Panc1 (cell line): ENCODE results near the gene TARM1. TPM values are rescaled to one million over a fixed set of nuclear protein-coding genes. Genes with fewer than 3 reads are reported as not detected.
A peak's percentile ranks its signal among the peaks of the same experiment; 100 is the strongest.

Experiments
- ATAC-seq: fragments of 200-7000 bp; cut with Tn5 transposase; 2 replicates; pipeline ENCODE4 v1.9.1; 2020; ENCODE audit warnings: mild to moderate bottlenecking, moderate library complexity
- BruUV-seq: library from RNA; stranded (reverse); fragments of 400-500 nt; replicated peaks from 2 replicates; lab custom pipeline; 2021; lab: Mats Ljungman, UMichigan
- CTCF ChIA-PET: fragments of 300-600 bp; sonication (Branson Sonifier 250); formaldehyde crosslinking; loops from one replicate; lab custom pipeline; 2022; ENCODE audit warnings: antibody characterized with exemption; lab: Charles Lee
- POLR2A ChIA-PET: fragments of 300-600 bp; sonication (Branson Sonifier 250); formaldehyde crosslinking; loops from one replicate; lab custom pipeline; 2022; ENCODE audit warnings: antibody characterized with exemption; lab: Charles Lee
- DNase-seq: peaks from one replicate; pipeline ENCODE4 v3.0.0-alpha.2; 2010; ENCODE audit warnings: low read depth, low spot score
- H3K27ac ChIP-seq: 2 replicates; pipeline ENCODE4 v1.5.1; 2011; ENCODE audit warnings: mild to moderate bottlenecking, low read length, inconsistent platforms
- H3K27me3 ChIP-seq: fragments of 200-500 bp; sonication (Bioruptor generic); 2 replicates; pipeline ENCODE4 v1.6.0; 2014; ENCODE audit warnings: low read length, inconsistent platforms; ENCODE audit not compliant: control insufficient read depth, insufficient read depth
- H3K36me3 ChIP-seq: fragments of 200-500 bp; sonication (Bioruptor generic); 2 replicates; pipeline ENCODE4 v1.5.1; 2014; ENCODE audit warnings: inconsistent platforms, mild to moderate bottlenecking, low read length, moderate library complexity; ENCODE audit not compliant: control insufficient read depth, insufficient read depth
- H3K4me1 ChIP-seq: 2 replicates; pipeline ENCODE4 v1.5.1; 2011; ENCODE audit warnings: inconsistent platforms, mild to moderate bottlenecking, low read length, moderate library complexity; ENCODE audit not compliant: control insufficient read depth, insufficient read depth
- H3K4me3 ChIP-seq, 2 experiments: 2 replicates each; pipeline ENCODE4 v1.5.1; 2011 to 2012; ENCODE audit warnings: low read depth in 2 of 2, low read length in 2 of 2, mild to moderate bottlenecking in 2 of 2, inconsistent platforms in 1 of 2, moderate library complexity in 1 of 2
- H3K9me3 ChIP-seq: fragments of 200-500 bp; sonication (Bioruptor generic); 2 replicates; pipeline ENCODE4 v1.5.1; 2014; ENCODE audit warnings: low read depth, mild to moderate bottlenecking, inconsistent platforms, low read length, moderate library complexity; ENCODE audit not compliant: control insufficient read depth, insufficient read depth
- CTCF ChIP-seq: fragments of 450-650 bp; IDR thresholded peaks from 2 replicates; pipeline ENCODE4 v1.5.1; 2017; ENCODE audit warnings: mild to moderate bottlenecking
- POLR2AphosphoS5 ChIP-seq: IDR thresholded peaks from 2 replicates; pipeline ENCODE4 v1.6.1; 2012; ENCODE audit warnings: mild to moderate bottlenecking, low read depth, low read length, moderate library complexity
- REST ChIP-seq, 2 experiments: IDR thresholded peaks; 2 replicates each; pipeline ENCODE4 v1.6.1; 2011 to 2012; ENCODE audit warnings: low read depth in 2 of 2, control low read depth in 1 of 2, low read length in 1 of 2, mild to moderate bottlenecking in 1 of 2, moderate library complexity in 1 of 2; ENCODE audit not compliant: insufficient read depth in 1 of 2
- SIN3A ChIP-seq: IDR thresholded peaks from 2 replicates; pipeline ENCODE4 v1.6.1; 2012; ENCODE audit warnings: low read depth, mild to moderate bottlenecking, low read length, moderate library complexity, borderline replicate concordance; ENCODE audit not compliant: insufficient read depth
- TCF7L2 ChIP-seq: IDR thresholded peaks from 2 replicates; pipeline ENCODE4 v1.6.1; 2011; ENCODE audit warnings: mild to moderate bottlenecking, low read depth, low read length, inconsistent platforms
- in situ Hi-C: cut with HindIII; loops from 2 replicates; pipeline ENCODE4 v1.10.0; 2016; ENCODE audit warnings: low sequenced_read_pairs, low pct_unique_long_range_greater_than_20kb
- intact Hi-C: fragments of 100-400 bp; cut with micrococcal nuclease; formaldehyde crosslinking; loops from one replicate; pipeline ENCODE4 v1.10.0; 2022; ENCODE audit not compliant: unreplicated experiment
- total RNA-seq: library from RNA; stranded (reverse); gene quantifications from one replicate; pipeline ENCODE4 v1.2.1, GENCODE V29; 2021; ENCODE audit not compliant: unreplicated experiment

The TARM1 gene
- total RNA-seq, 1 experiment from 2014 or later, result not detected

- H3K27ac ChIP-seq, result peak overlapping the region; percentile 95
- no peaks in the 10 kb centered on the region for H3K27me3 ChIP-seq
- ChIA-PET CTCF (interaction anchor here (0.6 to 1.7 kb wide), 26 partner anchors 10 to 258 kb away, joined by 3 to 30 read pairs (median 4); partner anchors contain the start of genes MYADM and PRKCG), POLR2A (interaction anchor here (0.6 to 0.7 kb wide), 4 partner anchors 49 to 900 kb away, joined by 3 to 9 read pairs (median 4); no protein-coding TSS in a partner anchor)
- DNase-seq (no peak), ATAC-seq (peak; percentile 86)
- intact Hi-C loops (loop anchor here (2.0 to 5.0 kb wide), 3 partner anchors 67 to 221 kb away; no protein-coding TSS in a partner anchor), in situ Hi-C loops (loop anchor here (25.0 kb wide), 1 partner anchor 118 kb away; the partner anchor contains the start of gene CACNG7)
- no peaks in the 10 kb centered on the region for H3K9me3 ChIP-seq
- TF ChIP-seq CTCF (peak; percentile 88), REST (IDR thresholded peaks at IDR 0.05; ENCODE audit: insufficient read depth in 1 of 2, low read depth in 2 of 2, low read length in 1 of 2) (no peak), SIN3A (no peak), POLR2AphosphoS5 (no peak; the same call in 1 of the 2 replicates), TCF7L2 (no peak)
- H3K4me1 ChIP-seq, result peaks cover 22% of the 10 kb centered on the region
- no TSS peak for BruUV-seq
- no peak overlapping the region for H3K4me3 ChIP-seq
- no peaks in the 10 kb centered on the region for H3K36me3 ChIP-seq
These were observed 51.2 kb downstream of the TARM1 start for GRCh38 chr19:54029930-54030490.

GRCh38 chr19:54029301-54029700, 51.9 kb downstream of the TARM1 start:
- H3K27me3 ChIP-seq, result no peaks in the 10 kb centered on the region
- no peaks in the 10 kb centered on the region for H3K9me3 ChIP-seq
- BruUV-seq, result no TSS peak
- peaks cover 22% of the 10 kb centered on the region for H3K4me1 ChIP-seq
- no peak for TF ChIP-seq POLR2AphosphoS5
- no peak for TF ChIP-seq CTCF
- TF ChIP-seq REST (IDR thresholded peaks at IDR 0.05; ENCODE audit: insufficient read depth in 1 of 2, low read depth in 2 of 2, low read length in 1 of 2), result no peak
- TF ChIP-seq SIN3A, result no peak
- no peak for TF ChIP-seq TCF7L2
- POLR2A ChIA-PET, result interaction anchor here (0.6 kb wide), 1 partner anchor 93 kb away, joined by 4 read pairs; no protein-coding TSS in a partner anchor
- H3K27ac ChIP-seq, result peak overlapping the region; percentile 80
- in situ Hi-C loops, result loop anchor here (25.0 kb wide), 1 partner anchor 117 kb away; the partner anchor contains the start of gene CACNG7
- no peak for ATAC-seq
- intact Hi-C loops, result no loop called here
- CTCF ChIA-PET, result interaction anchor here (0.6 to 1.7 kb wide), 11 partner anchors 11 to 240 kb away, joined by 3 to 30 read pairs (median 5); partner anchors contain the start of gene MYADM
- no peak for DNase-seq
- no peaks in the 10 kb centered on the region for H3K36me3 ChIP-seq
- no peak overlapping the region for H3K4me3 ChIP-seq
